Naive thymus-derived CD8-positive, alpha-beta T cell (primary cell): ENCODE data around the gene NR5A1. TPM values are rescaled to one million over a fixed set of nuclear protein-coding genes. Genes with fewer than 3 reads are reported as not detected.

Experiments
- ATAC-seq, 2 donors: fragments of 150-1000 bp; cut with Tn5 transposase in 1 of 2; sonication (Bioruptor Pico), chemical (Tn5 transposase) in 1 of 2; 1 replicate in 1 of 2; 2 replicates in 1 of 2; pipeline ENCODE4 v1.10.0; 2021; ENCODE audit warnings: mild to moderate bottlenecking in 2 of 2, moderate library complexity in 2 of 2
- POLR2A ChIA-PET: fragments of 350-600 bp; sonication (Branson Sonifier 250); formaldehyde crosslinking; loops from one replicate; lab custom pipeline; 2021; ENCODE audit warnings: antibody characterized with exemption; lab: Charles Lee
- DNase-seq, 10 donors: peaks; one replicate each; pipeline versions ENCODE4 v3.0.0 to v3.0.0-alpha.2; 2020 to 2022
- H3K27ac Mint-ChIP-seq, 10 donors: one replicate each; pipeline ENCODE4 v1.8.0; 2020 to 2022; ENCODE audit warnings: mild to moderate bottlenecking in 10 of 10, mixed read lengths in 10 of 10, moderate library complexity in 4 of 10, inconsistent platforms in 1 of 10
- H3K27me3 Mint-ChIP-seq, 5 donors: one replicate each; pipeline ENCODE4 v1.8.0; 2021 to 2022; ENCODE audit warnings: mixed read lengths in 5 of 5
- H3K36me3 Mint-ChIP-seq, 3 donors: one replicate each; pipeline ENCODE4 v1.8.0; 2020 to 2022; ENCODE audit warnings: mixed read lengths in 3 of 3, mild to moderate bottlenecking in 2 of 3, inconsistent platforms in 1 of 3
- H3K4me1 Mint-ChIP-seq, 4 donors: one replicate each; pipeline ENCODE4 v1.8.0; 2021 to 2022; ENCODE audit warnings: mixed read lengths in 4 of 4
- H3K4me3 Mint-ChIP-seq, 10 donors: one replicate each; pipeline ENCODE4 v1.8.0; 2020 to 2022; ENCODE audit warnings: mild to moderate bottlenecking in 10 of 10, mixed read lengths in 10 of 10, moderate library complexity in 6 of 10, inconsistent platforms in 1 of 10
- H3K9me3 Mint-ChIP-seq, 9 donors: one replicate each; pipeline ENCODE4 v1.8.0; 2020 to 2022; ENCODE audit warnings: mixed read lengths in 9 of 9, mild to moderate bottlenecking in 3 of 9, inconsistent platforms in 1 of 9, moderate library complexity in 1 of 9
- polyA plus RNA-seq, 3 donors: library from polyadenylated mRNA; unstranded; fragments of 300-500 nt; fragmentation: Illumina TruSeq; gene quantifications; one replicate each; pipeline ENCODE4 v1.2.3, GENCODE V29; 2021
- total RNA-seq, 8 experiments: library from RNA in 2 of 8; stranded (reverse) in 2 of 8; gene quantifications; one replicate each; pipeline ENCODE4 v1.2.3 and lab custom pipeline; 2021 to 2026

Gene NR5A1
- total and polyA plus RNA-seq, 5 experiments from 2014 or later, result not detected

GRCh38 chr9:124438091-124438490, 69.1 kb downstream of the NR5A1 start:
- Mint-ChIP-seq H3K27ac (no peak overlapping the region), H3K36me3 (peaks cover 0 to 1% (median 0%) of the 10 kb centered on the region in 3 donors), H3K4me3 (no peak overlapping the region), H3K27me3 (peaks cover 10 to 43% (median 24%) of the 10 kb centered on the region in 5 donors), H3K4me1 (no peaks in the 10 kb centered on the region), H3K9me3 (peaks cover 0 to 5% (median 0%) of the 10 kb centered on the region in 9 donors)
- POLR2A ChIA-PET, result no interaction called here
- DNase-seq (no peak), ATAC-seq (no peak)

- no peaks in the 10 kb centered on the region for H3K4me1 Mint-ChIP-seq
- POLR2A ChIA-PET, result no interaction called here
- peaks cover 10 to 43% (median 29%) of the 10 kb centered on the region in 5 donors for H3K27me3 Mint-ChIP-seq
- peaks cover 0 to 1% (median 0%) of the 10 kb centered on the region in 3 donors for H3K36me3 Mint-ChIP-seq
- H3K4me3 Mint-ChIP-seq, result no peak overlapping the region
- no peak overlapping the region for H3K27ac Mint-ChIP-seq
- peaks cover 0 to 5% (median 0%) of the 10 kb centered on the region in 9 donors for H3K9me3 Mint-ChIP-seq
- ATAC-seq (no peak), DNase-seq (no peak)
These were observed 70.1 kb downstream of the NR5A1 start for GRCh38 chr9:124437086-124437485.

GRCh38 chr9:124436320-124436719, 70.9 kb downstream of the NR5A1 start:
- Mint-ChIP-seq H3K27ac (no peak overlapping the region), H3K36me3 (peaks cover 0 to 1% (median 0%) of the 10 kb centered on the region in 3 donors), H3K27me3 (peaks cover 7 to 35% (median 23%) of the 10 kb centered on the region in 5 donors), H3K4me1 (no peaks in the 10 kb centered on the region), H3K4me3 (no peak overlapping the region), H3K9me3 (peaks cover 0 to 5% (median 0%) of the 10 kb centered on the region in 9 donors)
- DNase-seq, result no peak
- POLR2A ChIA-PET, result no interaction called here
- ATAC-seq, result no peak

Other genes starting within 250 kb of the NR5A1 start
- gene NEK6, start 249.4 kb downstream of the NR5A1 start, total RNA-seq, result 1 to 10 TPM in 1 of 2 experiments, under 1 TPM in 1; 0.83 to 1.2 TPM
- gene NEK6, start 249.4 kb downstream of the NR5A1 start, polyA plus RNA-seq, result 1 to 10 TPM in 1 of 3 donors, under 1 TPM in 1, not detected in 1; 0.37 to 1.7 TPM
- gene PSMB7, start 92.0 kb downstream of the NR5A1 start, total RNA-seq, result 10 to 100 TPM; 63.6 to 65.6 TPM
- gene PSMB7, start 92.0 kb downstream of the NR5A1 start, polyA plus RNA-seq, result 100 to 1,000 TPM; 173 to 187 (median 175) TPM
- gene ADGRD2, start 56.9 kb downstream of the NR5A1 start, total RNA-seq, result not detected
- gene ADGRD2, start 56.9 kb downstream of the NR5A1 start, polyA plus RNA-seq, result not detected